HEK293 (cell line): ENCODE measurements around the gene ANO6.

Experiments used
- CTCF ChIA-PET: fragments of 350-600 bp; formaldehyde crosslinking; extraction: SDS; loops from one replicate; lab custom pipeline; 2021; ENCODE audit warnings: antibody characterized with exemption; lab: Yijun Ruan, JAX
- POLR2A ChIA-PET: fragments of 300-600 bp; formaldehyde crosslinking; extraction: SDS; loops from one replicate; lab custom pipeline; 2020; ENCODE audit warnings: antibody characterized with exemption, inconsistent platforms; lab: Yijun Ruan, JAX
- H3K27ac ChIP-seq: fragments of 200-500 bp; sonication (Bioruptor generic); 2 replicates; pipeline ENCODE4 v1.5.1; 2014; ENCODE audit warnings: low read depth, low read length, control low read depth, inconsistent platforms; ENCODE audit errors: extremely low read depth
- H3K36me3 ChIP-seq, 2 experiments: fragments of 200-500 bp in 1 of 2; sonication (Bioruptor generic) in 1 of 2; 1 replicate in 1 of 2; 2 replicates in 1 of 2; pipeline ENCODE4 v1.5.1; 2014 to 2017; ENCODE audit warnings: inconsistent platforms in 2 of 2, low read length in 2 of 2; ENCODE audit not compliant: control insufficient read depth in 2 of 2, insufficient read depth in 1 of 2
- H3K4me1 ChIP-seq: fragments of 200-500 bp; sonication (Bioruptor generic); 2 replicates; pipeline ENCODE4 v1.5.1; 2014; ENCODE audit warnings: mild to moderate bottlenecking, low read length, inconsistent platforms; ENCODE audit not compliant: control insufficient read depth, insufficient read depth
- H3K4me3 ChIP-seq: 2 replicates; pipeline ENCODE4 v1.5.1; 2011; ENCODE audit warnings: low read depth, mild to moderate bottlenecking, control low read depth, low read length, moderate library complexity
- H3K9me3 ChIP-seq: fragments of 200-500 bp; sonication (Bioruptor generic); 2 replicates; pipeline ENCODE4 v1.5.1; 2014; ENCODE audit warnings: low read depth, low read length, inconsistent platforms; ENCODE audit not compliant: control insufficient read depth, insufficient read depth
- FEZF1 ChIP-seq: fragments of 450-650 bp; formaldehyde crosslinking; IDR thresholded peaks from 2 replicates; pipeline ENCODE4 v1.5.1; 2016; ENCODE audit warnings: missing biosample characterization, missing genetic modification characterization
- KLF7 ChIP-seq: fragments of 450-650 bp; formaldehyde crosslinking; IDR thresholded peaks from 2 replicates; pipeline ENCODE4 v1.5.1; 2016; ENCODE audit warnings: missing biosample characterization, missing genetic modification characterization, borderline replicate concordance
- OSR2 ChIP-seq: fragments of 450-650 bp; formaldehyde crosslinking; IDR thresholded peaks from 2 replicates; pipeline ENCODE4 v1.5.1; 2016; ENCODE audit warnings: missing biosample characterization, missing genetic modification characterization
- SCRT2 ChIP-seq: fragments of 450-650 bp; formaldehyde crosslinking; IDR thresholded peaks from 2 replicates; pipeline ENCODE4 v1.5.1; 2016; ENCODE audit warnings: missing biosample characterization, missing genetic modification characterization
- SP7 ChIP-seq: fragments of 450-650 bp; formaldehyde crosslinking; IDR thresholded peaks from 2 replicates; pipeline ENCODE4 v1.5.1; 2016; ENCODE audit warnings: missing biosample characterization, missing genetic modification characterization
- ZNF202 ChIP-seq: fragments of 450-650 bp; formaldehyde crosslinking; IDR thresholded peaks from 2 replicates; pipeline ENCODE4 v1.5.1; 2016; ENCODE audit warnings: missing biosample characterization, missing genetic modification characterization, borderline replicate concordance
- ZNF350 ChIP-seq: fragments of 450-650 bp; formaldehyde crosslinking; IDR thresholded peaks from 2 replicates; pipeline ENCODE4 v1.5.0; 2017; ENCODE audit warnings: missing biosample characterization, mild to moderate bottlenecking, missing genetic modification characterization
- ZNF37A ChIP-seq: fragments of 450-650 bp; IDR thresholded peaks from 2 replicates; pipeline ENCODE4 v1.5.1; 2018; ENCODE audit warnings: missing biosample characterization, missing genetic modification characterization
- ZNF510 ChIP-seq: fragments of 450-650 bp; formaldehyde crosslinking; IDR thresholded peaks from 2 replicates; pipeline ENCODE4 v1.5.1; 2018; ENCODE audit warnings: mild to moderate bottlenecking, missing genetic modification characterization, missing biosample characterization; ENCODE audit not compliant: insufficient replicate concordance
- ZNF629 ChIP-seq: fragments of 450-650 bp; formaldehyde crosslinking; IDR thresholded peaks from 2 replicates; pipeline ENCODE4 v1.5.1; 2017; ENCODE audit warnings: missing biosample characterization, missing genetic modification characterization
- ZNF639 ChIP-seq: fragments of 450-650 bp; formaldehyde crosslinking; IDR thresholded peaks from 2 replicates; pipeline ENCODE4 v1.5.1; 2016; ENCODE audit warnings: missing biosample characterization, missing genetic modification characterization
- ZNF747 ChIP-seq: fragments of 450-650 bp; formaldehyde crosslinking; IDR thresholded peaks from 2 replicates; pipeline ENCODE4 v1.5.1; 2016; ENCODE audit warnings: missing biosample characterization, missing genetic modification characterization
- ZNF76 ChIP-seq: fragments of 450-650 bp; formaldehyde crosslinking; IDR thresholded peaks from 2 replicates; pipeline ENCODE4; 2016; ENCODE audit warnings: low read depth, missing biosample characterization, missing genetic modification characterization, borderline replicate concordance
- ZNF837 ChIP-seq: fragments of 450-650 bp; formaldehyde crosslinking; IDR thresholded peaks from 2 replicates; pipeline ENCODE4 v1.5.1; 2016; ENCODE audit warnings: missing biosample characterization, missing genetic modification characterization
- TF ChIP-seq, protein P1 (sequence below): fragments of 450-650 bp; formaldehyde crosslinking; IDR thresholded peaks from 2 replicates; pipeline ENCODE4 v1.5.1; 2016; ENCODE audit warnings: missing biosample characterization, missing genetic modification characterization
- TF ChIP-seq, protein P2 (sequence below): fragments of 450-650 bp; formaldehyde crosslinking; IDR thresholded peaks from 2 replicates; pipeline ENCODE4 v1.5.1; 2016; ENCODE audit warnings: missing biosample characterization, missing genetic modification characterization
- TF ChIP-seq, protein P3 (sequence below): fragments of 450-650 bp; formaldehyde crosslinking; IDR thresholded peaks from 2 replicates; pipeline ENCODE4 v1.5.1; 2017; ENCODE audit warnings: missing biosample characterization, missing genetic modification characterization
- TF ChIP-seq, protein P4 (sequence below): fragments of 450-650 bp; formaldehyde crosslinking; conservative IDR thresholded peaks from 2 replicates; pipeline ENCODE4 v1.5.1; 2016; ENCODE audit warnings: low read depth, missing biosample characterization, missing genetic modification characterization

ANO6 gene

GRCh38 chr12:45273717-45274271 lies 57.9 kb downstream of the ANO6 start:
- Histone ChIP-seq H3K4me1 (peaks cover 9% of the 10 kb centered on the region), H3K27ac (no peak overlapping the region), H3K4me3 (no peak overlapping the region), H3K9me3 (no peaks in the 10 kb centered on the region), H3K36me3 (no peaks in the 10 kb centered on the region)
- TF ChIP-seq, protein P1, sequence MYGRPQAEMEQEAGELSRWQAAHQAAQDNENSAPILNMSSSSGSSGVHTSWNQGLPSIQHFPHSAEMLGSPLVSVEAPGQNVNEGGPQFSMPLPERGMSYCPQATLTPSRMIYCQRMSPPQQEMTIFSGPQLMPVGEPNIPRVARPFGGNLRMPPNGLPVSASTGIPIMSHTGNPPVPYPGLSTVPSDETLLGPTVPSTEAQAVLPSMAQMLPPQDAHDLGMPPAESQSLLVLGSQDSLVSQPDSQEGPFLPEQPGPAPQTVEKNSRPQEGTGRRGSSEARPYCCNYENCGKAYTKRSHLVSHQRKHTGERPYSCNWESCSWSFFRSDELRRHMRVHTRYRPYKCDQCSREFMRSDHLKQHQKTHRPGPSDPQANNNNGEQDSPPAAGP (tag by site-specific recombination) = 0 out of 2 replicates have a peak, but pooled peaks have one; percentile 29
- no peak for TF ChIP-seq OSR2
- CTCF ChIA-PET = no interaction called here
- POLR2A ChIA-PET = no interaction called here

GRCh38 chr12:45276154-45276755 lies 60.4 kb downstream of the ANO6 start:
- H3K4me3 ChIP-seq = no peak overlapping the region
- POLR2A ChIA-PET = no interaction called here
- CTCF ChIA-PET = interaction anchor here (0.6 to 0.9 kb wide), 2 partner anchors 14 to 67 kb away, joined by 3 to 4 read pairs; no protein-coding TSS in a partner anchor
- H3K9me3 ChIP-seq = no peaks in the 10 kb centered on the region
- no peak for TF ChIP-seq ZNF350 (tag by site-specific recombination)
- TF ChIP-seq ZNF76 (tag by site-specific recombination) = no peak
- no peak for TF ChIP-seq SP7
- TF ChIP-seq, protein P2, sequence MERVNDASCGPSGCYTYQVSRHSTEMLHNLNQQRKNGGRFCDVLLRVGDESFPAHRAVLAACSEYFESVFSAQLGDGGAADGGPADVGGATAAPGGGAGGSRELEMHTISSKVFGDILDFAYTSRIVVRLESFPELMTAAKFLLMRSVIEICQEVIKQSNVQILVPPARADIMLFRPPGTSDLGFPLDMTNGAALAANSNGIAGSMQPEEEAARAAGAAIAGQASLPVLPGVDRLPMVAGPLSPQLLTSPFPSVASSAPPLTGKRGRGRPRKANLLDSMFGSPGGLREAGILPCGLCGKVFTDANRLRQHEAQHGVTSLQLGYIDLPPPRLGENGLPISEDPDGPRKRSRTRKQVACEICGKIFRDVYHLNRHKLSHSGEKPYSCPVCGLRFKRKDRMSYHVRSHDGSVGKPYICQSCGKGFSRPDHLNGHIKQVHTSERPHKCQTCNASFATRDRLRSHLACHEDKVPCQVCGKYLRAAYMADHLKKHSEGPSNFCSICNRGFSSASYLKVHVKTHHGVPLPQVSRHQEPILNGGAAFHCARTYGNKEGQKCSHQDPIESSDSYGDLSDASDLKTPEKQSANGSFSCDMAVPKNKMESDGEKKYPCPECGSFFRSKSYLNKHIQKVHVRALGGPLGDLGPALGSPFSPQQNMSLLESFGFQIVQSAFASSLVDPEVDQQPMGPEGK = no peak
- TF ChIP-seq ZNF747 (tag by site-specific recombination) = no peak
- TF ChIP-seq FEZF1 (tag by site-specific recombination) = peak; percentile 29; the same call in 1 of the 2 replicates
- no peak for TF ChIP-seq KLF7 (tag by site-specific recombination)
- TF ChIP-seq SCRT2 (tag by site-specific recombination) = no peak
- H3K4me1 ChIP-seq = no peaks in the 10 kb centered on the region
- no peak overlapping the region for H3K27ac ChIP-seq
- no peaks in the 10 kb centered on the region for H3K36me3 ChIP-seq

DNA sequence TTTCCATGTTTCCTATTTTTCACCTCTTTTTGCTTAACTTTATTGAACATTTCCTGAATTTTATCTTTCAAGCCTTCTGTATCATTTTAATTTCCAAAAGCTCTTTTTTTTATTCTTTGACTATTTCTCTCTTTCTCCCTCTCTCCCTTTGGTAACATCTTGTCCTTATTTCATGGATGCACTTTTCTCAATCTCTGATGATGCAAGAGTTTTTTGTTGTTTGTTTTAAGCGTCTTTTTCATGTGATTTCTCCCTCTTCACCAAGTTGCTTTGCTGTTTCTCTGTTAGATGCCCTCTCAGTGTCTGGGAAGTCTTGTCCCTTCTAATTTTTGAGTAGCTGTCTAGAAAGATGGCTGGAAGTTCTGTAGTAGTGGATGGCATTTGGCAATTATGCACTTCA lies 62.6 kb downstream of the ANO6 start:
- H3K4me1 ChIP-seq = no peaks in the 10 kb centered on the region
- no peak overlapping the region for H3K27ac ChIP-seq
- no peaks in the 10 kb centered on the region for H3K36me3 ChIP-seq
- ChIA-PET CTCF (interaction anchor here (0.7 kb wide), 1 partner anchor 330 kb away, joined by 7 read pairs; no protein-coding TSS in a partner anchor), POLR2A (no interaction called here)
- TF ChIP-seq ZNF510 (tag by site-specific recombination) = no peak
- no peak for TF ChIP-seq ZNF76 (tag by site-specific recombination)
- TF ChIP-seq ZNF639 = no peak
- no peak for TF ChIP-seq ZNF202 (tag by site-specific recombination)
- no peak for TF ChIP-seq ZNF837 (tag by site-specific recombination)
- TF ChIP-seq ZNF37A (tag by site-specific recombination) = no peak
- TF ChIP-seq, protein P3, sequence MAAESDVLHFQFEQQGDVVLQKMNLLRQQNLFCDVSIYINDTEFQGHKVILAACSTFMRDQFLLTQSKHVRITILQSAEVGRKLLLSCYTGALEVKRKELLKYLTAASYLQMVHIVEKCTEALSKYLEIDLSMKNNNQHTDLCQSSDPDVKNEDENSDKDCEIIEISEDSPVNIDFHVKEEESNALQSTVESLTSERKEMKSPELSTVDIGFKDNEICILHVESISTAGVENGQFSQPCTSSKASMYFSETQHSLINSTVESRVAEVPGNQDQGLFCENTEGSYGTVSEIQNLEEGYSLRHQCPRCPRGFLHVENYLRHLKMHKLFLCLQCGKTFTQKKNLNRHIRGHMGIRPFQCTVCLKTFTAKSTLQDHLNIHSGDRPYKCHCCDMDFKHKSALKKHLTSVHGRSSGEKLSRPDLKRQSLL (tag by site-specific recombination) = no peak
- no peak for TF ChIP-seq OSR2
- TF ChIP-seq, protein P4, sequence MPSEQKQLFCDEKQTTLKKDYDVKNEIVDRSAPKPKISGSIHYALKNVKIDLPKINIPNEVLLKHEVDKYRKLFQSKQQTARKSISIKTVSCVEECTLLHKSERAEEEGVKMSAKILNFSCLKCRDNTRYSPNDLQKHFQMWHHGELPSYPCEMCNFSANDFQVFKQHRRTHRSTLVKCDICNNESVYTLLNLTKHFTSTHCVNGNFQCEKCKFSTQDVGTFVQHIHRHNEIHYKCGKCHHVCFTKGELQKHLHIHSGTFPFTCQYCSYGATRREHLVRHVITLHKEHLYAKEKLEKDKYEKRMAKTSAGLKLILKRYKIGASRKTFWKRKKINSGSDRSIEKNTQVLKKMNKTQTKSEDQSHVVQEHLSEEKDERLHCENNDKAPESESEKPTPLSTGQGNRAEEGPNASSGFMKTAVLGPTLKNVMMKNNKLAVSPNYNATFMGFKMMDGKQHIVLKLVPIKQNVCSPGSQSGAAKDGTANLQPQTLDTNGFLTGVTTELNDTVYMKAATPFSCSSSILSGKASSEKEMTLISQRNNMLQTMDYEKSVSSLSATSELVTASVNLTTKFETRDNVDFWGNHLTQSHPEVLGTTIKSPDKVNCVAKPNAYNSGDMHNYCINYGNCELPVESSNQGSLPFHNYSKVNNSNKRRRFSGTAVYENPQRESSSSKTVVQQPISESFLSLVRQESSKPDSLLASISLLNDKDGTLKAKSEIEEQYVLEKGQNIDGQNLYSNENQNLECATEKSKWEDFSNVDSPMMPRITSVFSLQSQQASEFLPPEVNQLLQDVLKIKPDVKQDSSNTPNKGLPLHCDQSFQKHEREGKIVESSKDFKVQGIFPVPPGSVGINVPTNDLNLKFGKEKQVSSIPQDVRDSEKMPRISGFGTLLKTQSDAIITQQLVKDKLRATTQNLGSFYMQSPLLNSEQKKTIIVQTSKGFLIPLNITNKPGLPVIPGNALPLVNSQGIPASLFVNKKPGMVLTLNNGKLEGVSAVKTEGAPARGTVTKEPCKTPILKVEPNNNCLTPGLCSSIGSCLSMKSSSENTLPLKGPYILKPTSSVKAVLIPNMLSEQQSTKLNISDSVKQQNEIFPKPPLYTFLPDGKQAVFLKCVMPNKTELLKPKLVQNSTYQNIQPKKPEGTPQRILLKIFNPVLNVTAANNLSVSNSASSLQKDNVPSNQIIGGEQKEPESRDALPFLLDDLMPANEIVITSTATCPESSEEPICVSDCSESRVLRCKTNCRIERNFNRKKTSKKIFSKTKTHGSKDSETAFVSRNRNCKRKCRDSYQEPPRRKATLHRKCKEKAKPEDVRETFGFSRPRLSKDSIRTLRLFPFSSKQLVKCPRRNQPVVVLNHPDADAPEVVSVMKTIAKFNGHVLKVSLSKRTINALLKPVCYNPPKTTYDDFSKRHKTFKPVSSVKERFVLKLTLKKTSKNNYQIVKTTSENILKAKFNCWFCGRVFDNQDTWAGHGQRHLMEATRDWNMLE (tag by site-specific recombination) = no peak
- no peak for TF ChIP-seq ZNF629 (tag by site-specific recombination)
- H3K4me3 ChIP-seq = no peak overlapping the region
- H3K9me3 ChIP-seq = no peaks in the 10 kb centered on the region
